Activated CD8-positive, alpha-beta memory T cell treated with anti-CD3 and anti-CD28 coated beads for 1 hour (primary cell): ENCODE results near the gene MAOA.

Experiments
- DNase-seq, 2 donors: peaks; one replicate each; pipeline ENCODE4 v3.0.0-alpha.2; 2020; ENCODE audit warnings: low read depth in 1 of 2; ENCODE audit errors: extremely low read depth in 1 of 2

The MAOA gene

DNA sequence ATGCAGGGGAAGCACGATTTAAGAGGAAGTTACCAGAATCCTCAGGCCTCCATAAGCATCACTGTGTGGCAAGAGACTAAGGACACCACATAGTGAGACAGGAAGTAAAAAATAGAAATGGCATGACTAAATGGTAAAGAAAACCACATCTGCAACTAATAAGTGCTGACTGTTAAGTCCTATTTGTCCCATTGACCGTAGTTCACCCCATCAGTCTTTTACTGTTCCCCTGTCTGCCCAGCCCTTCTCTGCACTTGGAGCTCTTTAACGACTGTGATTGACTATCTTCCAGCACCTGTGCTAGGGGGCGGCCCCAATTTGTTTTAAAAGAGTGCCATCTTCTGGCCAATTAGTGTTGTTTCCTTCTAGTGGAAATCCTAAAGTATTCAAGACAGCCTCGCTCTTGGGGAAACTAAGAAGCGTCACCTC, 94.2 kb downstream of the MAOA start:
- DNase-seq, result peak in 1 of 2 donors; percentile 0

- no peak for DNase-seq
These were observed 97.5 kb downstream of the MAOA start for GRCh38 chrX:43753637-43754036.

DNA sequence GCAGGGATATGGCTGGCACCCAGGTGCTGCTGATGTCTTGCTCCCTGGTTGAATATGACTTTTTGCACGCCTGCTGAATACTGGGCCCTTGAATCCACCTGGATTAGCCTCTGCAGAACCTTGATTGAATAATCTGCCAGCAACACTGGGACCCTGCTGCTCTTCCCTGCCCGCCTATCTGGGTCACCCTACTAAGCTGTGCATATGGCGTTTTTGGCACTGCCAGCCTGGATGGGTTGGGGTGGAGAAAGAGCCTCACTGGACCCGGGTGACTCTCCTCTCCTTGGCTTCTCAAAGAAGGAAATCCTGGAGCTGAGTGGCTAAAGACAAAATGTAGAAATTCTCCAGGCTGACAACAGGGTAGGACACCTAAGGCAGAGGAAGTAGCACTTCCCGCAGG, 100.0 kb downstream of the MAOA start:
- DNase-seq, result no peak

DNA sequence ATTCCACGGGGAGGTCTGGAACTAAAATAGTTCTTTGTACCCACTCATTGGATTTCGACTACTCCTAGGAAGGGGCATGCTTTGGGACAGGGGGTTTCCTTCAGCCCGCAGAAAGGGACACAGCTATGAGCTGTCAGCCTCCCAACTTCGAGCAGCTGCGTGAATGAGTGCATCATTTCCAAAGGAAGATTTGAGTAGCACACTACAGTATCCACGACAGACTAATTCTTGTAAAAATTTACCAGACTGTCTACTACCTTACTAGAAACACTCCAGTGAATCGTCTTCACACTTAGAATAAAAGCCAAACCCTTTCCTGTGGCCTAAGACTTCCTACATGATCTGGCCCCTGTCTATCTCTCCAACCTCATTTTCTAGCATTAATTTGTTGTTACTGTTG, 101.9 kb downstream of the MAOA start:
- no peak for DNase-seq

DNA sequence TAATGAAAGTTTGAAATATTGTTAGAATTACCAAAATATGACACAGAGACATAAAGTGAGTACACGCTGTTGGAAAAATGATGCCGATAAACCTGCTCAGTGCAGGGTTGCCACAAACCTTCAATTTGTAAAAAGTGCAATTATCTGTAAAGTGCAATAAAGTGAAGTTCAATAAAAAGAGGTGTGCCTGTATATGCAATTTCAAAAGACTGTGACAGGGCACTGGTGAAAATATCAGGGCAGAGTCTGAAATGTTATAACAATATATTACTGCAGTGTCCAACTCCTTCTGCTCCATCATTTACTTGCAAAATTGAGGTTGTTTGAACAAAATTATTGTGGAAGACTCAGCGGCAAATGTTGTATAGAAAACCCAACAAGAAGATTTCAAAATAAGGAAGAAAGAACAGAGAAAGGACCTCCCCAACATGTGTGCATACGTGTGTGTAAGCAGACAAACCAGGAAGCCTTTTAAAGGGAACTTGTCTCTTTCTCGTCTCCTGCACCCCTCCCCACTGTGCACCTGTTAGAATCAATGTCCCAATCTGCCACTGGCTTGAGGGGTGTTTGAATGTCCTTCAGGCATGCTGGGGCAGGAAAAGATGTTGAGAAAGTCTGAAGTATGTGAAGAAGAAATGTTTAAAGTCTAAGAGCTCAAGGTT, 130.0 kb downstream of the MAOA start:
- DNase-seq, result no peak
